ENCODE measurements around the gene MBTPS1.

MBTPS1 gene

DNA sequence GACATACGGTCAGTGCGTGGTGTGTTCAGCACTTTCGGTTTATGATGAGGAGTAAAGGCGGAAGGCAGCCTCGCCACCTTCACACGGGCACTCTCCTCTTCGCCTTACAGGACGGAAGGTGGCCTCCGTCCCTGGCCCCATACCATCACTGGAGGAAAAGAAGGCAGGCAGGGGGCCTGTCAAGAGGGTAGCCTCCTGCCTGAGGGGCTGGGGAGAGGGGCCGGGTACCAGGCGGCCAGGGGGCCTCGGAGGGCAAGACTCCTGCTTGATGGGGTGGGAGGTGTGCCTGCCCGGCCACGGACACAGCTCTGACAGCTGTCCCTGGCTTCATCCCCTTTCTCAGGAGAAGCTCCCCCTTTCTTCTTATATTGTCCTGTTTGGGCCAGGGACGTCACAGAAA is 58.5 kb downstream of the MBTPS1 start:
- Histone ChIP-seq H3K9ac (ENCODE audit: low read length in 5 of 5) (no peak overlapping the region), H3K4me1 (ENCODE audit: control insufficient read depth in 5 of 5, insufficient read depth in 5 of 5, low read length in 5 of 5) (peaks cover 0 to 4% (median 0%) of the 10 kb centered on the region in 5 donors), H3K4me3 (ENCODE audit: low read depth in 1 of 5, low read length in 5 of 5) (no peak overlapping the region), H3K9me3 (ENCODE audit: control insufficient read depth in 5 of 5, low read length in 5 of 5) (no peaks in the 10 kb centered on the region), H3K27ac (ENCODE audit: low read depth, low read length) (no peak overlapping the region), H3K36me3 (ENCODE audit: control insufficient read depth in 5 of 5, insufficient read depth in 5 of 5, low read length in 5 of 5) (peaks cover 11 to 96% (median 94%) of the 10 kb centered on the region in 5 donors), H3K27me3 (ENCODE audit: control insufficient read depth in 5 of 5, insufficient read depth in 4 of 5, low read length in 5 of 5) (no peaks in the 10 kb centered on the region)

GRCh38 chr16:84056933-84057332 is 59.8 kb downstream of the MBTPS1 start:
- H3K4me1 ChIP-seq (ENCODE audit: control insufficient read depth in 5 of 5, insufficient read depth in 5 of 5, low read length in 5 of 5), result peaks cover 0 to 2% (median 0%) of the 10 kb centered on the region in 5 donors
- no peak overlapping the region for H3K4me3 ChIP-seq (ENCODE audit: low read depth in 1 of 5, low read length in 5 of 5)
- no peaks in the 10 kb centered on the region for H3K9me3 ChIP-seq (ENCODE audit: control insufficient read depth in 5 of 5, low read length in 5 of 5)
- H3K9ac ChIP-seq (ENCODE audit: low read length in 5 of 5), result no peak overlapping the region
- no peaks in the 10 kb centered on the region for H3K27me3 ChIP-seq (ENCODE audit: control insufficient read depth in 5 of 5, insufficient read depth in 4 of 5, low read length in 5 of 5)
- H3K27ac ChIP-seq (ENCODE audit: low read depth, low read length), result no peak overlapping the region
- peaks cover 11 to 99% (median 96%) of the 10 kb centered on the region in 5 donors for H3K36me3 ChIP-seq (ENCODE audit: control insufficient read depth in 5 of 5, insufficient read depth in 5 of 5, low read length in 5 of 5)

DNA sequence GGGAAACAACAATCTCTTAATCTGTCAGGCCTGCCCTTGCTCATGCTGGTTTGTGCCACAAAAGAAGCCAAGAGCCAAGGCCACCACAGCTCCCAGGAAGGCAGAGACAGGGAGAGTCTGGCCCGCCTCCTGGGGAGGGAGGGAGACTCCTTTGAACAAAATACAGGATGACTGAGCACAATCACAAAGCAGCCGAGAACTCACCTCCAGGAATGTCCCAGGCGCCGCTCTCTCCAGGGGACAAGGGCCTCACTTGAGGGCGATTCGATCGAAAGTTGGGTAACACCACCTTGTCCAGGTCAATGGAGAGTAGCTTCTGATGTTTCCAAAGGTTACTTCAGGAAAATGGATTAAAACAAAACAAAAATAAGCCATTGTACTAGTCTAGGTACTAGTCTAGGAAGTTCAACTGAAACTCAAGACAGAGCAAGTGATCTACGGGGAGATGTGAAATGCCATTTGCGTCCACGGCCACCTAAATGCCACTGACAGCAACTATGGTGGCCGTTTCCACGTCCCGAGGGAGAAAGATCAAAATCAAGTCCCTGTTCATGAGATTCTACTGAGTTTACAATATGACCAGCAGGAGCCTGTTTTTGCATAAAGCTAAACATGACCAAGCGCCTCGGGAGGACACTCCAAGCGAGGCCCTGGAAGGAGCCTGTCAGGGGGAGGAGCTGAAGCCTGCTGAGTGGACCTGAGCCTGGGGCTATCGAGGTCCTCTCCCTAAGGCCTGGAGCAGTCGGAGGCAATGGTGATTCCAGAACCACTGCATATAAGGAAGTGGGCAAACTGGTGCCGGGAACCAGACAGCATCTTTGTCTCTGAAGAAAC is 60.7 kb downstream of the MBTPS1 start:
- Histone ChIP-seq H3K9me3 (ENCODE audit: control insufficient read depth in 5 of 5, low read length in 5 of 5) (no peaks in the 10 kb centered on the region), H3K27me3 (ENCODE audit: control insufficient read depth in 5 of 5, insufficient read depth in 4 of 5, low read length in 5 of 5) (no peaks in the 10 kb centered on the region), H3K4me1 (ENCODE audit: control insufficient read depth in 5 of 5, insufficient read depth in 5 of 5, low read length in 5 of 5) (peaks cover 0 to 2% (median 0%) of the 10 kb centered on the region in 5 donors), H3K9ac (ENCODE audit: low read length in 5 of 5) (no peak overlapping the region), H3K36me3 (ENCODE audit: control insufficient read depth in 5 of 5, insufficient read depth in 5 of 5, low read length in 5 of 5) (peaks cover 8 to 99% (median 89%) of the 10 kb centered on the region in 5 donors), H3K4me3 (ENCODE audit: low read depth in 1 of 5, low read length in 5 of 5) (no peak overlapping the region), H3K27ac (ENCODE audit: low read depth, low read length) (no peak overlapping the region)

GRCh38 chr16:84055366-84055765 is 61.4 kb downstream of the MBTPS1 start:
- no peak overlapping the region for H3K9ac ChIP-seq (ENCODE audit: low read length in 5 of 5)
- peaks cover 8 to 99% (median 86%) of the 10 kb centered on the region in 5 donors for H3K36me3 ChIP-seq (ENCODE audit: control insufficient read depth in 5 of 5, insufficient read depth in 5 of 5, low read length in 5 of 5)
- no peak overlapping the region for H3K27ac ChIP-seq (ENCODE audit: low read depth, low read length)
- H3K4me3 ChIP-seq (ENCODE audit: low read depth in 1 of 5, low read length in 5 of 5), result no peak overlapping the region
- H3K9me3 ChIP-seq (ENCODE audit: control insufficient read depth in 5 of 5, low read length in 5 of 5), result no peaks in the 10 kb centered on the region
- H3K27me3 ChIP-seq (ENCODE audit: control insufficient read depth in 5 of 5, insufficient read depth in 4 of 5, low read length in 5 of 5), result no peaks in the 10 kb centered on the region
- H3K4me1 ChIP-seq (ENCODE audit: control insufficient read depth in 5 of 5, insufficient read depth in 5 of 5, low read length in 5 of 5), result no peaks in the 10 kb centered on the region

DNA sequence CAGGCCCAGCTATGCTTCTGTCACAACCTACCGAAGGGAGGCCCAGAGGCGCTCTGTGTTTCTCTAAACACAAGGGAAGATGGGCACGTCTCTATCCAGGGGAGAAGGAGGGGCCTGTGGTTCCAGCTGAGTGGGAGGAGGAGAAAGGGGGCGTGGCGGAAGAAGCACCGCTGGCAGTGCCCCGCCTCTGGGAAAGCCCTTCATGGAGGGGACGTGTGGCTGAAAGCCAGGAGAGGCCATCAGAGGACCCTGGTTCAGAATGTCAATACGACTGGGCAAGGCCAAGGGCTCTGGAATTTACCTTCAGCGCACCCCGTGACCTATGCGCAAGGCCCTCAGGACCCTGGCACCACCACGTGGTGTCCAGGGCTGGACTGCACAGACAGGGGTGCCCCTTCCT is 61.8 kb downstream of the MBTPS1 start:
- Histone ChIP-seq H3K4me3 (ENCODE audit: low read depth in 1 of 5, low read length in 5 of 5) (no peak overlapping the region), H3K4me1 (ENCODE audit: control insufficient read depth in 5 of 5, insufficient read depth in 5 of 5, low read length in 5 of 5) (no peaks in the 10 kb centered on the region), H3K27me3 (ENCODE audit: control insufficient read depth in 5 of 5, insufficient read depth in 4 of 5, low read length in 5 of 5) (no peaks in the 10 kb centered on the region), H3K9ac (ENCODE audit: low read length in 5 of 5) (no peak overlapping the region), H3K27ac (ENCODE audit: low read depth, low read length) (no peak overlapping the region), H3K9me3 (ENCODE audit: control insufficient read depth in 5 of 5, low read length in 5 of 5) (no peaks in the 10 kb centered on the region), H3K36me3 (ENCODE audit: control insufficient read depth in 5 of 5, insufficient read depth in 5 of 5, low read length in 5 of 5) (peaks cover 8 to 99% (median 86%) of the 10 kb centered on the region in 5 donors)

DNA sequence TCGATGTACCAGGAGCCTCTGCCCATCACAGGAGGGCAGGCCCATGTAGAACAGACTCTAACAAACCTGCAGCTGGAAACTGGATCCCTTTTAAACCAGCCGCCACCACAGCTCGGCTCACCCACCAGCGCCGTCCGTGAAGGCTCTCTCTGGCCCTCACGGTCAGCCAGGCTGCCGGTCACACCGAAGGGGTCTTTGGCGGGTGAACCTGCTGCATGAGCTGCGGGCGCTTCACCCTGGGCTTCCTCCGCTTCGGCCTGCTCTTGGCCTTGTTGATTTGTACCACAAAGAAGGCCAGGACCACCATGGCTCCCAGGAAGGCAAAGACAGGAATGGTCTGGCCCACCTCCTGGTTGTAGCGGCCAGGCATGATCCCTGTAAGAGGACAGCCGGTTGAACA is 62.5 kb downstream of the MBTPS1 start:
- Histone ChIP-seq H3K9me3 (ENCODE audit: control insufficient read depth in 5 of 5, low read length in 5 of 5) (no peaks in the 10 kb centered on the region), H3K9ac (ENCODE audit: low read length in 5 of 5) (no peak overlapping the region), H3K4me3 (ENCODE audit: low read depth in 1 of 5, low read length in 5 of 5) (no peak overlapping the region), H3K36me3 (ENCODE audit: control insufficient read depth in 5 of 5, insufficient read depth in 5 of 5, low read length in 5 of 5) (peaks cover 8 to 99% (median 83%) of the 10 kb centered on the region in 5 donors), H3K4me1 (ENCODE audit: control insufficient read depth in 5 of 5, insufficient read depth in 5 of 5, low read length in 5 of 5) (no peaks in the 10 kb centered on the region), H3K27me3 (ENCODE audit: control insufficient read depth in 5 of 5, insufficient read depth in 4 of 5, low read length in 5 of 5) (no peaks in the 10 kb centered on the region), H3K27ac (ENCODE audit: low read depth, low read length) (no peak overlapping the region)

DNA sequence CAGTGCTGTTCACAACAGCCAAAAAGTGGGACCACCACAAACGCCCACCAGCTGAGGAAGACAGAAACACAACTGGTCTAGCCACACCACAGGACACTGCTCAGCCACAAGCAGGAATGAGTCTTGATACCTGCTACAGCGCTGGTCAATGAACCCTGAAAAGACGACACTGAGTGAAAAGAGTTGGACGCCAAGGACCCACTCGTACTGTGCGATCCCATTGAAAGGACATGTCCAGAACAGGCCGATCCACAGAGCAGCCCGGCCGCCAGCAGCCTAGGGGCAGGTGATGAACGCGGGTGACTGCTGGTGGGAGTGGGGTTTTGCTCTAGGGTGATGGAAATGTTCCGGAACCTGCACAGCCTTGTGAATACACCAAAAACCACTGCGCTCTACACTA is 63.5 kb downstream of the MBTPS1 start:
- Histone ChIP-seq H3K4me1 (ENCODE audit: control insufficient read depth in 5 of 5, insufficient read depth in 5 of 5, low read length in 5 of 5) (no peaks in the 10 kb centered on the region), H3K36me3 (ENCODE audit: control insufficient read depth in 5 of 5, insufficient read depth in 5 of 5, low read length in 5 of 5) (peaks cover 8 to 99% (median 83%) of the 10 kb centered on the region in 5 donors), H3K9ac (ENCODE audit: low read length in 5 of 5) (no peak overlapping the region), H3K27ac (ENCODE audit: low read depth, low read length) (no peak overlapping the region), H3K27me3 (ENCODE audit: control insufficient read depth in 5 of 5, insufficient read depth in 4 of 5, low read length in 5 of 5) (no peaks in the 10 kb centered on the region), H3K4me3 (ENCODE audit: low read depth in 1 of 5, low read length in 5 of 5) (no peak overlapping the region), H3K9me3 (ENCODE audit: control insufficient read depth in 5 of 5, low read length in 5 of 5) (no peaks in the 10 kb centered on the region)

- Histone ChIP-seq H3K4me1 (ENCODE audit: control insufficient read depth in 5 of 5, insufficient read depth in 5 of 5, low read length in 5 of 5) (no peaks in the 10 kb centered on the region), H3K9me3 (ENCODE audit: control insufficient read depth in 5 of 5, low read length in 5 of 5) (no peaks in the 10 kb centered on the region), H3K36me3 (ENCODE audit: control insufficient read depth in 5 of 5, insufficient read depth in 5 of 5, low read length in 5 of 5) (peaks cover 3 to 98% (median 75%) of the 10 kb centered on the region in 5 donors), H3K27me3 (ENCODE audit: control insufficient read depth in 5 of 5, insufficient read depth in 4 of 5, low read length in 5 of 5) (no peaks in the 10 kb centered on the region), H3K9ac (ENCODE audit: low read length in 5 of 5) (no peak overlapping the region), H3K4me3 (ENCODE audit: low read depth in 1 of 5, low read length in 5 of 5) (no peak overlapping the region), H3K27ac (ENCODE audit: low read depth, low read length) (no peak overlapping the region)
These were observed 64.6 kb downstream of the MBTPS1 start for GRCh38 chr16:84052071-84052622.

- Histone ChIP-seq H3K9me3 (ENCODE audit: control insufficient read depth in 5 of 5, low read length in 5 of 5) (no peaks in the 10 kb centered on the region), H3K27me3 (ENCODE audit: control insufficient read depth in 5 of 5, insufficient read depth in 4 of 5, low read length in 5 of 5) (no peaks in the 10 kb centered on the region), H3K4me1 (ENCODE audit: control insufficient read depth in 5 of 5, insufficient read depth in 5 of 5, low read length in 5 of 5) (no peaks in the 10 kb centered on the region), H3K36me3 (ENCODE audit: control insufficient read depth in 5 of 5, insufficient read depth in 5 of 5, low read length in 5 of 5) (peaks cover 3 to 82% (median 57%) of the 10 kb centered on the region in 5 donors), H3K4me3 (ENCODE audit: low read depth in 1 of 5, low read length in 5 of 5) (no peak overlapping the region), H3K27ac (ENCODE audit: low read depth, low read length) (no peak overlapping the region), H3K9ac (ENCODE audit: low read length in 5 of 5) (no peak overlapping the region)
These were observed 66.4 kb downstream of the MBTPS1 start for GRCh38 chr16:84050316-84050715.

- H3K9ac ChIP-seq (ENCODE audit: low read length in 5 of 5), result no peak overlapping the region
- H3K4me1 ChIP-seq (ENCODE audit: control insufficient read depth in 5 of 5, insufficient read depth in 5 of 5, low read length in 5 of 5), result no peaks in the 10 kb centered on the region
- no peaks in the 10 kb centered on the region for H3K9me3 ChIP-seq (ENCODE audit: control insufficient read depth in 5 of 5, low read length in 5 of 5)
- H3K27me3 ChIP-seq (ENCODE audit: control insufficient read depth in 5 of 5, insufficient read depth in 4 of 5, low read length in 5 of 5), result peaks cover 0 to 5% (median 2%) of the 10 kb centered on the region in 5 donors
- H3K27ac ChIP-seq (ENCODE audit: low read depth, low read length), result no peak overlapping the region
- no peak overlapping the region for H3K4me3 ChIP-seq (ENCODE audit: low read depth in 1 of 5, low read length in 5 of 5)
- H3K36me3 ChIP-seq (ENCODE audit: control insufficient read depth in 5 of 5, insufficient read depth in 5 of 5, low read length in 5 of 5), result peaks cover 3 to 74% (median 49%) of the 10 kb centered on the region in 5 donors
These were observed 67.2 kb downstream of the MBTPS1 start for GRCh38 chr16:84049403-84050060.
